GM12878 (cell line): ENCODE data around the gene GAB3. TPM values are rescaled to one million over a fixed set of nuclear protein-coding genes. Genes with fewer than 3 reads are reported as not detected.
A peak's percentile ranks its signal among the peaks of the same experiment; 100 is the strongest.

Experiments
- ATAC-seq: fragments of 200-7000 bp; cut with Tn5 transposase; 3 replicates; pipeline ENCODE4 v1.9.1; 2020; ENCODE audit warnings: mild to moderate bottlenecking, moderate library complexity
- BruUV-seq: library from RNA; stranded (reverse); fragments of 400-500 nt; replicated peaks from 2 replicates; lab custom pipeline; 2021; lab: Mats Ljungman, UMichigan
- CTCF ChIA-PET: fragments of 300-600 bp; sonication (Branson Sonifier 250); formaldehyde crosslinking; extraction: SDS; loops from one replicate; lab custom pipeline; 2021; ENCODE audit warnings: inconsistent platforms; lab: Yijun Ruan, JAX
- POLR2A ChIA-PET: fragments of 350-600 bp; formaldehyde crosslinking; extraction: SDS; loops from one replicate; lab custom pipeline; 2021; ENCODE audit warnings: inconsistent platforms; lab: Charles Lee
- RAD21 ChIA-PET: fragments of 300-600 bp; sonication (Branson Sonifier 250); formaldehyde crosslinking; loops from one replicate; lab custom pipeline; 2023; ENCODE audit warnings: antibody characterized with exemption; ENCODE audit not compliant: unreplicated experiment; lab: Charles Lee
- SMC1A ChIA-PET: fragments of 300-600 bp; sonication (Branson Sonifier 250); formaldehyde crosslinking; loops from one replicate; lab custom pipeline; 2023; ENCODE audit not compliant: unreplicated experiment, uncharacterized antibody; lab: Charles Lee
- DNase-seq: peaks from one replicate; pipeline ENCODE4 v3.0.0-alpha.2; 2011; ENCODE audit warnings: low read depth, low spot score
- FAIRE-seq: peaks from 3 replicates; lab custom pipeline; 2011; peaks lifted over from hg19 to GRCh38; lab: Jason Lieb, UNC
- H2AFZ ChIP-seq: 2 replicates; pipeline ENCODE4 v1.6.0; 2011; ENCODE audit warnings: low read depth, low read length, control low read depth; ENCODE audit not compliant: control insufficient read depth
- H3K27ac ChIP-seq: 2 replicates; pipeline ENCODE4 v1.5.1; 2011; ENCODE audit warnings: control low read depth; ENCODE audit not compliant: control insufficient read depth, insufficient read depth
- H3K27me3 ChIP-seq, 2 experiments: replicated peaks in 1 of 2; 2 replicates each; pipeline versions ENCODE4 v1.6.0 to v1.6.1; 2011; ENCODE audit warnings: low read length in 1 of 2; ENCODE audit not compliant: control insufficient read depth in 2 of 2, insufficient read depth in 2 of 2
- H3K36me3 ChIP-seq, 2 experiments: 2 replicates each; pipeline ENCODE4 v1.5.1; 2011; ENCODE audit warnings: low read length in 1 of 2; ENCODE audit not compliant: control insufficient read depth in 2 of 2, insufficient read depth in 2 of 2
- H3K4me1 ChIP-seq: 2 replicates; pipeline ENCODE4 v1.6.1; 2011; ENCODE audit warnings: mild to moderate bottlenecking, low read length, moderate library complexity, mixed read lengths; ENCODE audit not compliant: control insufficient read depth, insufficient read depth
- H3K4me2 ChIP-seq: 2 replicates; pipeline ENCODE4 v1.6.0; 2011; ENCODE audit warnings: control low read depth; ENCODE audit not compliant: control insufficient read depth, insufficient read depth
- H3K4me3 ChIP-seq: fragments of 200-600 bp; sonication (generic); 2 replicates; pipeline ENCODE4 v1.5.1; 2016
- H3K79me2 ChIP-seq: 2 replicates; pipeline ENCODE4 v1.6.0; 2011; ENCODE audit warnings: low read length; ENCODE audit not compliant: control insufficient read depth, insufficient read depth
- H3K9ac ChIP-seq: 2 replicates; pipeline ENCODE4 v1.8.0; 2011; ENCODE audit warnings: low read length, control low read depth, mixed read lengths; ENCODE audit not compliant: control insufficient read depth, insufficient read depth
- H3K9me3 ChIP-seq: replicated peaks from 3 replicates; pipeline ENCODE4 v1.5.1; 2011; ENCODE audit warnings: mild to moderate bottlenecking, low read length; ENCODE audit not compliant: control insufficient read depth, insufficient read depth
- H4K20me1 ChIP-seq: 2 replicates; pipeline ENCODE4 v1.6.0; 2011; ENCODE audit not compliant: control insufficient read depth, insufficient read depth
- CBFB ChIP-seq: IDR thresholded peaks from 2 replicates; pipeline ENCODE4 v1.6.1; 2016; ENCODE audit warnings: antibody characterized with exemption, low read depth
- ESRRA ChIP-seq: IDR thresholded peaks from 2 replicates; pipeline ENCODE4 v1.6.1; 2012; ENCODE audit warnings: mild to moderate bottlenecking, low read length, improper control_type of control experiment
- GABPA ChIP-seq: IDR thresholded peaks from 2 replicates; pipeline ENCODE4 v1.6.1; 2014; ENCODE audit warnings: antibody characterized with exemption, low read depth, mild to moderate bottlenecking, inconsistent platforms
- JUND ChIP-seq: IDR thresholded peaks from 2 replicates; pipeline ENCODE4 v1.6.1; 2012; ENCODE audit warnings: low read depth, mild to moderate bottlenecking, low read length, improper control_type of control experiment, moderate library complexity
- NR2C1 ChIP-seq: fragments of 450-650 bp; IDR thresholded peaks from 2 replicates; pipeline ENCODE4 v1.6.1; 2017; ENCODE audit warnings: antibody characterized with exemption, mild to moderate bottlenecking, moderate library complexity
- RAD51 ChIP-seq: fragments of 450-650 bp; IDR thresholded peaks from 2 replicates; pipeline ENCODE4 v1.6.1; 2016; ENCODE audit warnings: moderate library complexity, mild to moderate bottlenecking, inconsistent platforms
- RFX5 ChIP-seq: IDR thresholded peaks from 2 replicates; pipeline ENCODE4 v1.6.1; 2011; ENCODE audit warnings: low read depth, low read length, improper control_type of control experiment
- SUPT20H ChIP-seq: IDR thresholded peaks from 2 replicates; pipeline ENCODE4 v1.6.1; 2011; ENCODE audit warnings: low read depth, mild to moderate bottlenecking, low read length, moderate library complexity, borderline replicate concordance; ENCODE audit not compliant: control insufficient read depth
- TBL1XR1 ChIP-seq: IDR thresholded peaks from 2 replicates; pipeline ENCODE4 v1.6.1; 2012; ENCODE audit warnings: low read depth, low read length, improper control_type of control experiment
- WGBS: methylation state at CpG from one replicate; pipeline ENCODE4 v1.1.6; 2016; ENCODE audit warnings: low lambda C conversion rate; ENCODE audit not compliant: insufficient replicate concordance, insufficient coverage; ENCODE audit errors: missing lambda C conversion rate; 5-methylcytosine and 5-hydroxymethylcytosine counted together
- in situ Hi-C: fragments of 300-500 bp; cut with MboI; formaldehyde crosslinking; loops from 9 replicates; pipeline ENCODE4 v1.14.3; 2018; ENCODE audit warnings: mixed read lengths
- intact Hi-C: fragments of 100-400 bp; cut with micrococcal nuclease; formaldehyde crosslinking; loops from one replicate; pipeline ENCODE4 v1.14.2; 2022; ENCODE audit not compliant: unreplicated experiment
- polyA plus RNA-seq, 11 experiments: library from polyadenylated mRNA; depleted of rRNA in 4 of 11; unstranded in 6 of 11; stranded (reverse) in 5 of 11; fragments of >200 nt; fragmentation: Nextera tagmentation in 4 of 11; fragmentation: Illumina TruSeq in 1 of 11; extraction: Ambion mirVana in 4 of 11; extraction: Trizol in 1 of 11; gene quantifications; 1 replicate in 1 of 11; 2 replicates in 10 of 11; pipeline versions ENCODE4 v1.2.1 to v1.2.3, GENCODE V29; 2011 to 2016; ENCODE audit warnings: inconsistent platforms in 2 of 11, missing spikeins in 2 of 11, low read depth in 1 of 11
- total RNA-seq, 4 experiments: library from RNA; depleted of rRNA in 3 of 4; stranded (reverse); fragments of >200 nt in 3 of 4; fragmentation: Illumina TruSeq in 1 of 4; extraction: Trizol in 1 of 4; gene quantifications; 2 replicates each; pipeline versions ENCODE4 v1.2.1 to v1.2.3, GENCODE V29; 2013 to 2021
- TF ChIP-seq, protein P1 (sequence below): fragments of 450-650 bp; IDR thresholded peaks from 2 replicates; pipeline ENCODE4 v1.6.1; 2017; ENCODE audit warnings: antibody characterized with exemption, mild to moderate bottlenecking, moderate library complexity
- TF ChIP-seq, protein P2 (sequence below): IDR thresholded peaks from 2 replicates; pipeline ENCODE4 v1.6.1; 2012; ENCODE audit warnings: low read depth, low read length, improper control_type of control experiment
- TF ChIP-seq, protein P3 (sequence below): IDR thresholded peaks from 2 replicates; pipeline ENCODE4 v1.6.1; 2011; ENCODE audit warnings: low read depth, low read length, improper control_type of control experiment, borderline replicate concordance
- TF ChIP-seq, protein P4 (sequence below): fragments of 450-650 bp; conservative IDR thresholded peaks from 2 replicates; pipeline ENCODE4 v1.6.1; 2017; ENCODE audit warnings: mild to moderate bottlenecking, moderate library complexity
- TF ChIP-seq, protein P5 (sequence below): IDR thresholded peaks from 2 replicates; pipeline ENCODE4 v1.6.1; 2012; ENCODE audit warnings: low read length, inconsistent platforms

GAB3 gene
- total and polyA plus RNA-seq, 10 of the 15 experiments (the other 5 are each of a cell fraction or from before 2014, with no cell fraction given): 0.10 to 2.0 (median 0.85) TPM

DNA sequence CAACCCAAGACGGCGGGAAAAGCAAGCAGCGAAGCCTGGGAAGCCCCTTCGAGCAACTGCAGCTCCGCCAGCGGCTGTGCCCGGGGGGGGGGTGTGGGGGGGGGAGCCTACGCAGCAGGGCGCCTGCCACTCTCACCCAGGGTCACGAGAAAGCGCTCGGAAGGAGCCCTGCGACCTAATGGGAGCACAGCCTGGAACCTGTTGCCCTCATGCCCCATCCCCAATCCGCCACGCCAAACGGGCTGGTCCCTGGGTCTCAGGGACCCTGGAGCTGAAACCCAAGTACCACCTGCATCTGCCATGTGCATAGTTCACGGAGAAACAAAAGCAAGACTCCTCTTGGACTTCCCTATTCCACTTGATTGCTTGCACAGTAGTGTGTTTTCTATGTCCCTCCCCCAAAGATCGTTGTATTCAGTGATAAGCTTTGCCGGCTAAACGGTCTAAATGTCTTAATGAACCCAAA lies 359 bp upstream of the GAB3 start (continued):
- TF ChIP-seq, protein P1, sequence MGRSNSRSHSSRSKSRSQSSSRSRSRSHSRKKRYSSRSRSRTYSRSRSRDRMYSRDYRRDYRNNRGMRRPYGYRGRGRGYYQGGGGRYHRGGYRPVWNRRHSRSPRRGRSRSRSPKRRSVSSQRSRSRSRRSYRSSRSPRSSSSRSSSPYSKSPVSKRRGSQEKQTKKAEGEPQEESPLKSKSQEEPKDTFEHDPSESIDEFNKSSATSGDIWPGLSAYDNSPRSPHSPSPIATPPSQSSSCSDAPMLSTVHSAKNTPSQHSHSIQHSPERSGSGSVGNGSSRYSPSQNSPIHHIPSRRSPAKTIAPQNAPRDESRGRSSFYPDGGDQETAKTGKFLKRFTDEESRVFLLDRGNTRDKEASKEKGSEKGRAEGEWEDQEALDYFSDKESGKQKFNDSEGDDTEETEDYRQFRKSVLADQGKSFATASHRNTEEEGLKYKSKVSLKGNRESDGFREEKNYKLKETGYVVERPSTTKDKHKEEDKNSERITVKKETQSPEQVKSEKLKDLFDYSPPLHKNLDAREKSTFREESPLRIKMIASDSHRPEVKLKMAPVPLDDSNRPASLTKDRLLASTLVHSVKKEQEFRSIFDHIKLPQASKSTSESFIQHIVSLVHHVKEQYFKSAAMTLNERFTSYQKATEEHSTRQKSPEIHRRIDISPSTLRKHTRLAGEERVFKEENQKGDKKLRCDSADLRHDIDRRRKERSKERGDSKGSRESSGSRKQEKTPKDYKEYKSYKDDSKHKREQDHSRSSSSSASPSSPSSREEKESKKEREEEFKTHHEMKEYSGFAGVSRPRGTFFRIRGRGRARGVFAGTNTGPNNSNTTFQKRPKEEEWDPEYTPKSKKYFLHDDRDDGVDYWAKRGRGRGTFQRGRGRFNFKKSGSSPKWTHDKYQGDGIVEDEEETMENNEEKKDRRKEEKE: no peak
- TF ChIP-seq, protein P2, sequence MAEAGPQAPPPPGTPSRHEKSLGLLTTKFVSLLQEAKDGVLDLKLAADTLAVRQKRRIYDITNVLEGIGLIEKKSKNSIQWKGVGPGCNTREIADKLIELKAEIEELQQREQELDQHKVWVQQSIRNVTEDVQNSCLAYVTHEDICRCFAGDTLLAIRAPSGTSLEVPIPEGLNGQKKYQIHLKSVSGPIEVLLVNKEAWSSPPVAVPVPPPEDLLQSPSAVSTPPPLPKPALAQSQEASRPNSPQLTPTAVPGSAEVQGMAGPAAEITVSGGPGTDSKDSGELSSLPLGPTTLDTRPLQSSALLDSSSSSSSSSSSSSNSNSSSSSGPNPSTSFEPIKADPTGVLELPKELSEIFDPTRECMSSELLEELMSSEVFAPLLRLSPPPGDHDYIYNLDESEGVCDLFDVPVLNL: no peak

GRCh38 chrX:154749856-154750255 lies 1.0 kb downstream of the GAB3 start:
- Histone ChIP-seq H3K4me3 (peak overlapping the region; percentile 45; the same call in 1 of the 2 replicates), H3K4me1 (no peaks in the 10 kb centered on the region), H3K27ac (no peak overlapping the region), H3K9ac (no peak overlapping the region), H3K9me3 (no peaks in the 10 kb centered on the region), H3K27me3 (no peaks in the 10 kb centered on the region), H4K20me1 (no peaks in the 10 kb centered on the region), H3K36me3 (no peaks in the 10 kb centered on the region), H3K4me2 (peak overlapping the region; percentile 57; the same call in 1 of the 2 replicates), H2AFZ (no peak overlapping the region), H3K79me2 (no peaks in the 10 kb centered on the region)
- ChIA-PET SMC1A (interaction anchor here (0.9 to 1.3 kb wide), 4 partner anchors 10 to 90 kb away, joined by 3 read pairs; no protein-coding TSS in a partner anchor), RAD21 (interaction anchor here (0.9 to 2.8 kb wide), 4 partner anchors 31 to 79 kb away, joined by 3 to 10 read pairs (median 4); no protein-coding TSS in a partner anchor), CTCF (interaction anchor here (1.0 to 3.9 kb wide), 16 partner anchors 8 to 151 kb away, joined by 3 to 28 read pairs (median 3); partner anchors contain the start of gene DKC1), POLR2A (no interaction called here)
- in situ Hi-C loops: loop anchor here (25.0 kb wide), 1 partner anchor 163 kb away; the partner anchor contains the start of gene CTAG1A
- whole genome bisulfite sequencing: 59% methylated on average over 6 of the region's 6 CpGs
- intact Hi-C loops: loop anchor here (2.0 kb wide), 1 partner anchor 91 kb away; no protein-coding TSS in a partner anchor
- DNase-seq (no peak), FAIRE-seq (no peak), ATAC-seq (no peak)
- no TSS peak for BruUV-seq
- TF ChIP-seq SUPT20H (no peak), RAD51 (no peak), TBL1XR1 (no peak), ESRRA (no peak), RFX5 (no peak), CBFB (no peak), NR2C1 (no peak), GABPA (no peak), JUND (no peak)
- TF ChIP-seq, protein P3, sequence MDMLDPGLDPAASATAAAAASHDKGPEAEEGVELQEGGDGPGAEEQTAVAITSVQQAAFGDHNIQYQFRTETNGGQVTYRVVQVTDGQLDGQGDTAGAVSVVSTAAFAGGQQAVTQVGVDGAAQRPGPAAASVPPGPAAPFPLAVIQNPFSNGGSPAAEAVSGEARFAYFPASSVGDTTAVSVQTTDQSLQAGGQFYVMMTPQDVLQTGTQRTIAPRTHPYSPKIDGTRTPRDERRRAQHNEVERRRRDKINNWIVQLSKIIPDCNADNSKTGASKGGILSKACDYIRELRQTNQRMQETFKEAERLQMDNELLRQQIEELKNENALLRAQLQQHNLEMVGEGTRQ: no peak
- TF ChIP-seq, protein P4, sequence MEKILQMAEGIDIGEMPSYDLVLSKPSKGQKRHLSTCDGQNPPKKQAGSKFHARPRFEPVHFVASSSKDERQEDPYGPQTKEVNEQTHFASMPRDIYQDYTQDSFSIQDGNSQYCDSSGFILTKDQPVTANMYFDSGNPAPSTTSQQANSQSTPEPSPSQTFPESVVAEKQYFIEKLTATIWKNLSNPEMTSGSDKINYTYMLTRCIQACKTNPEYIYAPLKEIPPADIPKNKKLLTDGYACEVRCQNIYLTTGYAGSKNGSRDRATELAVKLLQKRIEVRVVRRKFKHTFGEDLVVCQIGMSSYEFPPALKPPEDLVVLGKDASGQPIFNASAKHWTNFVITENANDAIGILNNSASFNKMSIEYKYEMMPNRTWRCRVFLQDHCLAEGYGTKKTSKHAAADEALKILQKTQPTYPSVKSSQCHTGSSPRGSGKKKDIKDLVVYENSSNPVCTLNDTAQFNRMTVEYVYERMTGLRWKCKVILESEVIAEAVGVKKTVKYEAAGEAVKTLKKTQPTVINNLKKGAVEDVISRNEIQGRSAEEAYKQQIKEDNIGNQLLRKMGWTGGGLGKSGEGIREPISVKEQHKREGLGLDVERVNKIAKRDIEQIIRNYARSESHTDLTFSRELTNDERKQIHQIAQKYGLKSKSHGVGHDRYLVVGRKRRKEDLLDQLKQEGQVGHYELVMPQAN: no peak
- TF ChIP-seq, protein P5, sequence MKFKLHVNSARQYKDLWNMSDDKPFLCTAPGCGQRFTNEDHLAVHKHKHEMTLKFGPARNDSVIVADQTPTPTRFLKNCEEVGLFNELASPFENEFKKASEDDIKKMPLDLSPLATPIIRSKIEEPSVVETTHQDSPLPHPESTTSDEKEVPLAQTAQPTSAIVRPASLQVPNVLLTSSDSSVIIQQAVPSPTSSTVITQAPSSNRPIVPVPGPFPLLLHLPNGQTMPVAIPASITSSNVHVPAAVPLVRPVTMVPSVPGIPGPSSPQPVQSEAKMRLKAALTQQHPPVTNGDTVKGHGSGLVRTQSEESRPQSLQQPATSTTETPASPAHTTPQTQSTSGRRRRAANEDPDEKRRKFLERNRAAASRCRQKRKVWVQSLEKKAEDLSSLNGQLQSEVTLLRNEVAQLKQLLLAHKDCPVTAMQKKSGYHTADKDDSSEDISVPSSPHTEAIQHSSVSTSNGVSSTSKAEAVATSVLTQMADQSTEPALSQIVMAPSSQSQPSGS: no peak
